Gastrocnemius medialis (tissue), 4 donors: ENCODE results near the gene TMEM132E. TPM values are rescaled to one million over a fixed set of nuclear protein-coding genes. Genes with fewer than 3 reads are reported as not detected.

Source experiments
- ATAC-seq, 2 donors: fragments of 150-250 bp; one replicate each; pipeline ENCODE4 v1.9.1; 2016
- DNase-seq, 2 donors: peaks; one replicate each; pipeline ENCODE4 v3.0.0-alpha.2; 2019
- H3K27ac ChIP-seq, 4 donors: fragments of 200-600 bp; sonication (generic); 1 replicate in 1 of 4; 2 replicates in 3 of 4; pipeline ENCODE4 v1.5.1; 2016 to 2018; ENCODE audit warnings: mild to moderate bottlenecking in 2 of 4, moderate library complexity in 1 of 4
- H3K27me3 ChIP-seq, 3 donors: fragments of 200-600 bp; sonication (generic) in 2 of 3; 1 replicate in 1 of 3; 2 replicates in 2 of 3; pipeline versions ENCODE4 v1.5.1 to v1.6.0; 2016 to 2019; ENCODE audit warnings: mild to moderate bottlenecking in 1 of 3, moderate library complexity in 1 of 3
- H3K36me3 ChIP-seq, 2 donors: fragments of 200-600 bp; sonication (generic) in 1 of 2; one replicate each; pipeline ENCODE4 v1.5.1; 2017 to 2018
- H3K4me1 ChIP-seq, 2 donors: fragments of 200-600 bp; sonication (generic) in 1 of 2; one replicate each; pipeline ENCODE4 v1.5.1; 2016 to 2017; ENCODE audit warnings: mild to moderate bottlenecking in 2 of 2
- H3K4me3 ChIP-seq, 4 donors: fragments of 200-600 bp; sonication (generic) in 3 of 4; 1 replicate in 1 of 4; 2 replicates in 3 of 4; pipeline ENCODE4 v1.5.1; 2016 to 2019; ENCODE audit warnings: mild to moderate bottlenecking in 2 of 4
- H3K9me3 ChIP-seq, 3 donors: fragments of 200-600 bp; sonication (generic) in 2 of 3; 1 replicate in 1 of 3; 2 replicates in 2 of 3; pipeline ENCODE4 v1.5.1; 2016 to 2019
- CTCF ChIP-seq, 5 experiments: fragments of 450-650 bp in 3 of 5; fragments of 200-600 bp in 2 of 5; sonication (generic) in 2 of 5; IDR thresholded peaks in 4 of 5; conservative IDR thresholded peaks in 1 of 5; 1 replicate in 4 of 5; 2 replicates in 1 of 5; pipeline ENCODE4 v1.5.1; 2016 to 2019; ENCODE audit warnings: antibody characterized with exemption in 5 of 5, mild to moderate bottlenecking in 3 of 5, moderate library complexity in 3 of 5
- POLR2A ChIP-seq, 2 donors: fragments of 450-650 bp; IDR thresholded peaks; one replicate each; pipeline ENCODE4 v1.6.1; 2017; ENCODE audit warnings: antibody characterized with exemption in 2 of 2, mild to moderate bottlenecking in 2 of 2, moderate library complexity in 2 of 2
- in situ Hi-C, 4 donors: fragments of 200-750 bp; cut with MboI; loops; one replicate each; pipeline versions ENCODE4 v1.15.0 to v1.8.0; 2017; ENCODE audit warnings: low sequenced_read_pairs in 4 of 4
- intact Hi-C: fragments of 100-400 bp; cut with DNase I; formaldehyde crosslinking; loops from one replicate; pipeline ENCODE4 v1.15.1; 2023; ENCODE audit warnings: low total_unique reads
- total RNA-seq, 4 donors: library from RNA; depleted of rRNA; stranded (reverse); fragments of >200 nt; gene quantifications; one replicate each; pipeline versions ENCODE4 v1.1.0 to v1.2.3, GENCODE V29; 2016

Gene TMEM132E
- total RNA-seq, 4 donors from 2014 or later: not detected

- TF ChIP-seq CTCF (IDR thresholded peaks at IDR 0.05 in 4 of 5, conservative IDR thresholded peaks at IDR 0.05 in 1 of 5) (no peak), POLR2A (IDR thresholded peaks at IDR 0.05) (no peak)
- DNase-seq: no peak
- no peaks in the 10 kb centered on the region for H3K9me3 ChIP-seq
- no peak overlapping the region for H3K4me3 ChIP-seq
- no peaks in the 10 kb centered on the region for H3K4me1 ChIP-seq
- H3K36me3 ChIP-seq: no peaks in the 10 kb centered on the region
- no peak overlapping the region for H3K27ac ChIP-seq
- in situ Hi-C loops (loop anchor here in 1 of 4 donors (25.0 kb wide), 1 partner anchor 217 kb away; no protein-coding TSS in a partner anchor), intact Hi-C loops (no loop called here)
- ATAC-seq: no peak
- H3K27me3 ChIP-seq: peaks cover 20 to 42% (median 26%) of the 10 kb centered on the region in 3 donors
These were observed 49.5 kb downstream of the TMEM132E start for GRCh38 chr17:34628879-34629278.

- TF ChIP-seq POLR2A (IDR thresholded peaks at IDR 0.05) (no peak), CTCF (IDR thresholded peaks at IDR 0.05 in 4 of 5, conservative IDR thresholded peaks at IDR 0.05 in 1 of 5) (no peak)
- in situ Hi-C loops: loop anchor here in 1 of 4 donors (25.0 kb wide), 1 partner anchor 221 kb away; no protein-coding TSS in a partner anchor
- Histone ChIP-seq H3K27me3 (peaks cover 0 to 14% (median 9%) of the 10 kb centered on the region in 3 donors), H3K27ac (no peak overlapping the region), H3K9me3 (no peaks in the 10 kb centered on the region), H3K4me3 (no peak overlapping the region), H3K36me3 (no peaks in the 10 kb centered on the region), H3K4me1 (no peaks in the 10 kb centered on the region)
- ATAC-seq (no peak), DNase-seq (no peak)
- intact Hi-C loops: no loop called here
These were observed 54.0 kb downstream of the TMEM132E start for GRCh38 chr17:34633351-34633750.

- intact Hi-C loops (no loop called here), in situ Hi-C loops (loop anchor here in 1 of 4 donors (25.0 kb wide), 1 partner anchor 221 kb away; no protein-coding TSS in a partner anchor)
- H3K27ac ChIP-seq: no peak overlapping the region
- no peaks in the 10 kb centered on the region for H3K4me1 ChIP-seq
- no peak for DNase-seq
- ATAC-seq: no peak
- TF ChIP-seq CTCF (IDR thresholded peaks at IDR 0.05 in 4 of 5, conservative IDR thresholded peaks at IDR 0.05 in 1 of 5): no peak
- no peaks in the 10 kb centered on the region for H3K36me3 ChIP-seq
- no peaks in the 10 kb centered on the region for H3K9me3 ChIP-seq
- H3K4me3 ChIP-seq: no peak overlapping the region
- H3K27me3 ChIP-seq: peaks cover 0 to 10% (median 9%) of the 10 kb centered on the region in 3 donors
These were observed 54.4 kb downstream of the TMEM132E start for GRCh38 chr17:34633760-34634159.

GRCh38 chr17:34634551-34635160, 55.3 kb downstream of the TMEM132E start:
- intact Hi-C loops (no loop called here), in situ Hi-C loops (loop anchor here in 1 of 4 donors (25.0 kb wide), 1 partner anchor 222 kb away; no protein-coding TSS in a partner anchor)
- no peaks in the 10 kb centered on the region for H3K36me3 ChIP-seq
- H3K4me3 ChIP-seq: no peak overlapping the region
- TF ChIP-seq POLR2A (IDR thresholded peaks at IDR 0.05): no peak
- no peak for TF ChIP-seq CTCF (IDR thresholded peaks at IDR 0.05 in 4 of 5, conservative IDR thresholded peaks at IDR 0.05 in 1 of 5)
- ATAC-seq (no peak), DNase-seq (no peak)
- peaks cover 0 to 9% (median 5%) of the 10 kb centered on the region in 3 donors for H3K27me3 ChIP-seq
- no peak overlapping the region for H3K27ac ChIP-seq
- H3K9me3 ChIP-seq: no peaks in the 10 kb centered on the region
- H3K4me1 ChIP-seq: no peaks in the 10 kb centered on the region
